ENCODE measurements around the gene CYP4F8. TPM values are rescaled to one million over a fixed set of nuclear protein-coding genes. Genes with fewer than 3 reads are reported as not detected.

CYP4F8 gene
- total and polyA plus RNA-seq, 9 of the 15 experiments (the other 6 are each of a cell fraction or from before 2014, with no cell fraction given), result not detected

GRCh38 chr19:15640294-15640903, 25.4 kb downstream of the CYP4F8 start, which contains the start of gene CYP4F3 (continued):
- TF ChIP-seq UBTF (IDR thresholded peaks at IDR 0.05; ENCODE audit: borderline replicate concordance in 1 of 2, low read depth in 2 of 2, low read length in 2 of 2) (no peak), KDM5B (IDR thresholded peaks at IDR 0.05; ENCODE audit: insufficient replicate concordance, low read depth, low read length) (no peak), AFF1 (IDR thresholded peaks at IDR 0.05; ENCODE audit: low read depth in 1 of 2, partially characterized antibody in 2 of 2) (no peak), DACH1 (IDR thresholded peaks at IDR 0.05; ENCODE audit: partially characterized antibody) (peak; percentile 53), SREBF2 (CRISPR knock-in tag; IDR thresholded peaks at IDR 0.05) (no peak), CBFA2T3 (IDR thresholded peaks at IDR 0.05) (peak; percentile 61), VEZF1 (CRISPR knock-in tag; IDR thresholded peaks at IDR 0.05) (peak; percentile 45; the same call in 1 of the 2 replicates), ELK1 (CRISPR knock-in tag; IDR thresholded peaks at IDR 0.05) (no peak), NFIC (IDR thresholded peaks at IDR 0.05) (peak; percentile 97), MCM3 (IDR thresholded peaks at IDR 0.05) (no peak), KDM4B (IDR thresholded peaks at IDR 0.05; ENCODE audit: borderline replicate concordance in 2 of 2, low read depth in 1 of 2) (no peak), CXXC5 (CRISPR knock-in tag; IDR thresholded peaks at IDR 0.05) (no peak), CBFB (CRISPR knock-in tag; IDR thresholded peaks at IDR 0.05) (no peak), CBFA2T2 (conservative IDR thresholded peaks at IDR 0.05) (peak; percentile 26), TCF7 (IDR thresholded peaks at IDR 0.05; ENCODE audit: borderline replicate concordance) (no peak), MTA3 (IDR thresholded peaks at IDR 0.05; ENCODE audit: borderline replicate concordance) (no peak; the same call in 1 of the 2 replicates), ZEB2 (IDR thresholded peaks at IDR 0.05) (peak; percentile 76; the same call in 1 of the 2 replicates), MAFF (IDR thresholded peaks at IDR 0.05; ENCODE audit: low read length) (peak; percentile 60), TCF3 (CRISPR knock-in tag; IDR thresholded peaks at IDR 0.05) (peak; percentile 31; the same call in 1 of the 2 replicates)
- TF ChIP-seq, protein P1, sequence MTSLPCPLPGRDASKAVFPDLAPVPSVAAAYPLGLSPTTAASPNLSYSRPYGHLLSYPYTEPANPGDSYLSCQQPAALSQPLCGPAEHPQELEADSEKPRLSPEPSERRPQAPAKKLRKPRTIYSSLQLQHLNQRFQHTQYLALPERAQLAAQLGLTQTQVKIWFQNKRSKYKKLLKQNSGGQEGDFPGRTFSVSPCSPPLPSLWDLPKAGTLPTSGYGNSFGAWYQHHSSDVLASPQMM (CRISPR knock-in tag; IDR thresholded peaks at IDR 0.05), result no peak
